Measurements from ENCODE around the gene CLK4.
A peak's percentile ranks its signal among the peaks of the same experiment; 100 is the strongest.

CLK4 gene

DNA sequence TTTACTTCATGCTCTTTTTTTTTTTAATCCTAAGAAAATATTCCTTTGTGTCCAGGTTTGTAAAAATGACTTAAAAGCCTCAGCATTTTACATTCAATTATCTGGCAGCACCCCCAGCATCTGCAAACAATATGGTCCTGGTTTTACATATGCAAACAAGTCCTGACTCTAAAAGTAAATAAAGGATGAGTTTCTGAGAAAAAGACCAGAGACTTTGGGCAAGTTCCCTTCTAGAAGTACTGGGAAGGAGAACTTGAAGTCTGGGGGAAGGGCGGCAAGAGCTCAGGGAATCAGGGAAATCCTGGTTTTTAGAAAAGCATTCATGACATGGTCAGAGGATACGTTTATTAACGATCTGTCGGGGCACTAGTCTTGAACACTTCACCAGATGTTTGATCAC lies 62.5 kb downstream of the CLK4 start:
- H3K27me3 Mint-ChIP-seq (ENCODE audit: low read depth, poor library complexity) = peaks cover 10% of the 10 kb centered on the region
- peaks cover 25% of the 10 kb centered on the region for H3K36me3 Mint-ChIP-seq (ENCODE audit: low read depth)
- no peak overlapping the region for H3K4me3 Mint-ChIP-seq
- peaks cover 8% of the 10 kb centered on the region for H3K9me3 Mint-ChIP-seq
- H3K4me1 Mint-ChIP-seq = peaks cover 47% of the 10 kb centered on the region
- no peak for DNase-seq
- H3K27ac Mint-ChIP-seq = peak overlapping the region; percentile 16
- TF ChIP-seq, protein P1, sequence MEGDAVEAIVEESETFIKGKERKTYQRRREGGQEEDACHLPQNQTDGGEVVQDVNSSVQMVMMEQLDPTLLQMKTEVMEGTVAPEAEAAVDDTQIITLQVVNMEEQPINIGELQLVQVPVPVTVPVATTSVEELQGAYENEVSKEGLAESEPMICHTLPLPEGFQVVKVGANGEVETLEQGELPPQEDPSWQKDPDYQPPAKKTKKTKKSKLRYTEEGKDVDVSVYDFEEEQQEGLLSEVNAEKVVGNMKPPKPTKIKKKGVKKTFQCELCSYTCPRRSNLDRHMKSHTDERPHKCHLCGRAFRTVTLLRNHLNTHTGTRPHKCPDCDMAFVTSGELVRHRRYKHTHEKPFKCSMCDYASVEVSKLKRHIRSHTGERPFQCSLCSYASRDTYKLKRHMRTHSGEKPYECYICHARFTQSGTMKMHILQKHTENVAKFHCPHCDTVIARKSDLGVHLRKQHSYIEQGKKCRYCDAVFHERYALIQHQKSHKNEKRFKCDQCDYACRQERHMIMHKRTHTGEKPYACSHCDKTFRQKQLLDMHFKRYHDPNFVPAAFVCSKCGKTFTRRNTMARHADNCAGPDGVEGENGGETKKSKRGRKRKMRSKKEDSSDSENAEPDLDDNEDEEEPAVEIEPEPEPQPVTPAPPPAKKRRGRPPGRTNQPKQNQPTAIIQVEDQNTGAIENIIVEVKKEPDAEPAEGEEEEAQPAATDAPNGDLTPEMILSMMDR (IDR thresholded peaks at IDR 0.05) = no peak

DNA sequence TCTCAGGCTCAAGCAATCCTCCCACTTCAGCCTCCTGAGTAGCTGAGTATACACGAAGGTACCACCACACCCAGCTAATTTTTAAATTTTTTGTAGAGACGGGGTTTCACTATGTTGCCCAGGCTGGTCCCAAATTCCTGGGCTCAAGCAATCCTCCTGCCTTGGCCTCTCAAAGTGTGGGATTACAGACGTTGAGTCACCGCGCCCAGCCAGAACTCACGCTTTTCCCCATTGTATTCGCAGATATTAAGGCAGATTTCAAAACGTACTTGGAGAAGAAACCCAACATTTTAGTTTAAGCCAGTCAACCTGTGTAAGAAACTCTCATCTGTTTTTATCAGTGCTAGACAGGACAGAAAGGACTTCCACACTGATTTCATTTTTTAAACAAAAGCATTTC lies 63.2 kb downstream of the CLK4 start:
- peaks cover 22% of the 10 kb centered on the region for H3K36me3 Mint-ChIP-seq (ENCODE audit: low read depth)
- no peak overlapping the region for H3K4me3 Mint-ChIP-seq
- TF ChIP-seq, protein P1 (IDR thresholded peaks at IDR 0.05) = no peak
- DNase-seq = no peak
- H3K27ac Mint-ChIP-seq = no peak overlapping the region
- peaks cover 51% of the 10 kb centered on the region for H3K4me1 Mint-ChIP-seq
- H3K27me3 Mint-ChIP-seq (ENCODE audit: low read depth, poor library complexity) = peaks cover 10% of the 10 kb centered on the region
- peaks cover 3% of the 10 kb centered on the region for H3K9me3 Mint-ChIP-seq

DNA sequence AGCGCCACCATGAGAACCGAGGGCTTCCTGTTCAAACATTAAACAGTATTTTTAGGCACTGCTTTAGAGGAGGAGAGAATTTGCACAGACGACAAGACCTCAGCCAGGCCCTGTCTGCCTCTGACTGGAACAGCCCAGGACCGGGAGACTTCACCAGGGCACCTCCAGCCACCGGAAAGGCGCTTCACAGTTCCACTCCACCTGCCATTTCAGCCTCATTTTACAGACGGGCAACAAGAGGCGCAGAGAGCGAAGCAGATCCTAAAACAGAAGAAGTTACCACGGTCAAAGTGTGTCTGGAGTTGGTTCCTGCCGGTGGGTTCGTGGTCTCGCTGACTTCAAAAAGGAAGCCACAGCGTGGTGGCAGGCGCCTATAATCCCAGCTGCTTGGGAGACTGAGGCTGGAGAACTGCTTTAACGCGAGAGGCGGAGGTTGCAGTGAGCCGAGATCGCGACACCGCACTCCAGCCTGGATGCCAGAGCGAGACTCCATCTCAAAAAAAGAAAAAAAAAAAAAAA lies 65.0 kb downstream of the CLK4 start:
- no peak for DNase-seq
- peaks cover 3% of the 10 kb centered on the region for H3K9me3 Mint-ChIP-seq
- peaks cover 51% of the 10 kb centered on the region for H3K4me1 Mint-ChIP-seq
- H3K27me3 Mint-ChIP-seq (ENCODE audit: low read depth, poor library complexity) = peaks cover 10% of the 10 kb centered on the region
- H3K4me3 Mint-ChIP-seq = no peak overlapping the region
- H3K36me3 Mint-ChIP-seq (ENCODE audit: low read depth) = peaks cover 22% of the 10 kb centered on the region
- TF ChIP-seq, protein P1 (IDR thresholded peaks at IDR 0.05) = no peak
- H3K27ac Mint-ChIP-seq = peak overlapping the region; percentile 71

DNA sequence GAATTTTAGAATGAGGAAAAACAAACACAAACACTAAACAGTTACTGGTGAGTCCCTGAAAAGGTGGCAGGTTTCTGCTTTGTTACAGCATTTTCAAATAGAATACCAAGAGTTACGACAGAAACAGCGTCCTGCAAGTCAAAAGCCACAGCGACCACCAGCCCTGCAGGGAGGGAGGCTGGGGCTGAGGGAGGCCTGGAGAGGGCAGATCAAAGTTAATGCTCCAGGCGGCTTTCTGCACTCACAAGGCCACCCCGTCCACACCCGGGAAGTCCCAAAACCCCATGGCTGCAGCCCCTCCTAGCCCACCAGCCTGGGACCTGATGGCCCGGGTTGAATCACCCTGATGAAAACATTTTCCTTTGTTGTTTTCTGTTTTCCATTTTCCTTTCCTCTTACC lies 65.9 kb downstream of the CLK4 start:
- Mint-ChIP-seq H3K4me3 (no peak overlapping the region), H3K36me3 (ENCODE audit: low read depth) (peaks cover 22% of the 10 kb centered on the region), H3K27me3 (ENCODE audit: low read depth, poor library complexity) (peaks cover 6% of the 10 kb centered on the region), H3K4me1 (peaks cover 51% of the 10 kb centered on the region), H3K9me3 (peaks cover 3% of the 10 kb centered on the region), H3K27ac (no peak overlapping the region)
- TF ChIP-seq, protein P1 (IDR thresholded peaks at IDR 0.05) = no peak
- DNase-seq = no peak

DNA sequence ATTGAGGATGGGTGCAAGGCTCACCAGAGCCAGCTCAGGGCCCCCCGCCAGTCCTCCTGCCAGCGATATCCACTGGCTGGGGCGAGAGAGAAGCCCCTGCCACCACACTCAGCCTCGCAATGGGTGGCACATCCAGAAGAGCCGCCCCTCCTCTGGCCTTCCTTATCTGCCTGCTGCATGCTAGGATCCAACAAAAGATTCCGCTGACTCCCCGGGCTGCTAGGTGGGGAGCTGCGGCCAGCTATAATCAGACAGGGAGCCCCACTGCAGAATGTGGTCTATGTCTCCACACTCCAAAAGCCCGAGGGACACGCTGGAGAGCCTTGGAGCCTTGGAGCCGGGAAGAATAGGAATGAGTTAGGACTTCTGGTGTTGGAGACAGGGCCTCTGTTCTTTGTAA lies 69.4 kb downstream of the CLK4 start:
- Mint-ChIP-seq H3K4me3 (no peak overlapping the region), H3K27ac (no peak overlapping the region), H3K9me3 (peaks cover 3% of the 10 kb centered on the region), H3K27me3 (ENCODE audit: low read depth, poor library complexity) (peaks cover 5% of the 10 kb centered on the region), H3K36me3 (ENCODE audit: low read depth) (peaks cover 22% of the 10 kb centered on the region), H3K4me1 (peaks cover 39% of the 10 kb centered on the region)
- TF ChIP-seq, protein P1 (IDR thresholded peaks at IDR 0.05) = no peak
- no peak for DNase-seq

DNA sequence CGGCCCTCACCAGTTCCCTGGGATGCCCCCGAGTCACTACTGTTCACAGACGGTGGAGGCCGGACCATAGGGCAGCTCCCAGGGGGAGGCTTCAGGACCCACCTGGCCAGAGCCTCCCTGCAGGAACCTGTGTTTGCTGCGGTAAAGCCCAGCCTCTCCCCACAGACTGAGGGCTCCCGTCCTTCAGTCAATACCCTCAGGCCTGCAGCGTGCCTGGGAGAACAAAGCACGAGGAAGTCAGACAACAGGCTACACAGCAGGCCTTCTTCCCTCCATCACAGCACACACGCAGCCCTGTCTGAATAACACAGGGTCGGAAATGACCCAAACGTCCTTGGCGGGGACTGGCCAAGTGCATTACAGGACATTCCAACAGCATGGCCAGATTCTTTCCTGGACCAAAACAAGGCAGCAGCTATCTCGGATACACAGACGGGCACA lies 71.1 kb downstream of the CLK4 start:
- Mint-ChIP-seq H3K27ac (no peak overlapping the region), H3K27me3 (ENCODE audit: low read depth, poor library complexity) (peaks cover 5% of the 10 kb centered on the region), H3K9me3 (no peaks in the 10 kb centered on the region), H3K4me1 (peaks cover 40% of the 10 kb centered on the region), H3K4me3 (no peak overlapping the region), H3K36me3 (ENCODE audit: low read depth) (peaks cover 18% of the 10 kb centered on the region)
- DNase-seq = no peak
- TF ChIP-seq, protein P1 (IDR thresholded peaks at IDR 0.05) = no peak

All from nephron progenitor cell (in vitro differentiated cells).